SH-SY5Y (cell line): ENCODE measurements around the gene USP25.

Experiments
- GATA2 ChIP-seq: IDR thresholded peaks from 2 replicates; pipeline ENCODE4 v1.6.1; 2011; ENCODE audit warnings: mild to moderate bottlenecking, low read depth, low read length
- GATA3 ChIP-seq: IDR thresholded peaks from 2 replicates; pipeline ENCODE4 v1.6.1; 2011; ENCODE audit warnings: low read depth, mild to moderate bottlenecking, low read length, moderate library complexity

DNA sequence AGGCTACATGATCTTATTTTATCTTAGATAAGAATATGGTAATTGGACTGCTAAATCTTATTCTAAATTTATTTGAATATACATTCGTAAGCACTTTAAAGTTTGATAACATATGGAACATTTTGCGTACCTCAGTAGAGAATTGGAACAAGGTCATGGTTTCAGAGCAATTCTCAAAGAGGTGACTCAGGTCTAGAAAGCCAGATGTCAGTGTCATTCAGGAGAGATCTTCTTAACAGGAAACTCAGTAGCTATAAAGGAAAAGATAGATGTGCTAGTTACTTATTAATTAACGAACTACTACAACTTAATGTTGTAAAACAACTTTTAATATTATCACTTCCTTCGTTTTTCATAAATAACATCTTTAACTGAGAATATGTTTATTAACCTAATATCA, 142.5 kb downstream of the USP25 start:
- no peak for TF ChIP-seq GATA2
- no peak for TF ChIP-seq GATA3
